Measurements from ENCODE around the gene SHROOM3. TPM values are rescaled to one million over a fixed set of nuclear protein-coding genes. Genes with fewer than 3 reads are reported as not detected.
"Not testable (repeated sequence)": the region's sequence is repeated elsewhere in the genome, so short reads cannot be mapped to it uniquely, and the experiment has no call there.

The SHROOM3 gene
- polyA plus RNA-seq, 2 of the 4 experiments (the other 2 are of a cell fraction) = 2.8 to 5.1 TPM

GRCh38 chr4:76607266-76607799, 172.3 kb downstream of the SHROOM3 start (continued):
- TF ChIP-seq FOXS1 (CRISPR knock-in tag; IDR thresholded peaks at IDR 0.05) = no peak

DNA sequence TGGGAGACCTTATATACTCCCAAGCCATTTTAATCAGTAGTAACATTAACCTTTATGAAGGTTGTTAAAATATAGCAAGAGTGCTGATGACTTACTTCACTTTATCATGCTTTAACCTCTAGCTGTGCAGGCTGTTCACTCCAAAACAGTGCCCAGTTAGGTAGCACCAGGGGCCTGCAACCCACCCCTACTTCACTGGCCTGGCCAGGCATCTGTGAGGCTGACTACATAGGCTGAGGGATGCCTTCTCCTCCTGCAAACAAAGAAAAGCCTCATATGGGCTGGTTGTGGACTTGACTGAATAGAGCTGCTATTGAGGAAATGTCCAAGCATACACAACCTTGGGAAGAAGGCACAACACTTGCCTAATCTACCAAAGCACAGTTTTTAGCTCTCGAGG, 172.8 kb downstream of the SHROOM3 start:
- no peak for TF ChIP-seq PHF8 (IDR thresholded peaks at IDR 0.05; ENCODE audit: borderline replicate concordance, low read depth)
- no peak for TF ChIP-seq TFCP2L1 (CRISPR knock-in tag; IDR thresholded peaks at IDR 0.05)
- TF ChIP-seq FOSB (CRISPR knock-in tag; IDR thresholded peaks at IDR 0.05) = no peak
- no peak for TF ChIP-seq EHMT2 (IDR thresholded peaks at IDR 0.05; ENCODE audit: low read depth)
- TF ChIP-seq HEYL (CRISPR knock-in tag; IDR thresholded peaks at IDR 0.05) = no peak
- no peak for TF ChIP-seq POLR2AphosphoS2 (conservative IDR thresholded peaks at IDR 0.05; ENCODE audit: low read length)
- TF ChIP-seq MYC (IDR thresholded peaks at IDR 0.05; ENCODE audit: borderline replicate concordance, low read length) = no peak
- TF ChIP-seq SREBF2 (IDR thresholded peaks at IDR 0.05) = no peak
- TF ChIP-seq ESRRA (IDR thresholded peaks at IDR 0.05; ENCODE audit: borderline replicate concordance, low read length) = no peak
- TF ChIP-seq HOXB5 (CRISPR knock-in tag; IDR thresholded peaks at IDR 0.05) = no peak
- no peak for TF ChIP-seq CHD4 (IDR thresholded peaks at IDR 0.05; ENCODE audit: borderline replicate concordance)
- no peak for TF ChIP-seq ZC3H11A (IDR thresholded peaks at IDR 0.05)
- TF ChIP-seq MAX (IDR thresholded peaks at IDR 0.05) = no peak
- no peak for TF ChIP-seq NFE2L2 (conservative IDR thresholded peaks at IDR 0.05; ENCODE audit: low read length)
- TF ChIP-seq PBX3 (IDR thresholded peaks at IDR 0.05) = no peak
- no peak for TF ChIP-seq TP53 (CRISPR knock-in tag; IDR thresholded peaks at IDR 0.05)
- no peak for TF ChIP-seq RCOR1 (IDR thresholded peaks at IDR 0.05; ENCODE audit: low read depth, low read length)
- no peak for TF ChIP-seq SMC3 (IDR thresholded peaks at IDR 0.05)
- no peak for TF ChIP-seq CBX2 (IDR thresholded peaks at IDR 0.05; ENCODE audit: borderline replicate concordance, low read depth)
- Histone ChIP-seq H3K4me1 (peaks cover 19% of the 10 kb centered on the region; the same call in 2 of the 3 replicates), H3K4me3 (no peak overlapping the region), H3K4me2 (no peak overlapping the region), H3K27ac (no peak overlapping the region), H3K9me3 (no peaks in the 10 kb centered on the region)
- FAIRE-seq = no peak
- 67% methylated on average over 1 of the region's 1 CpG for WGBS (ENCODE audit: missing lambda C conversion rate)
- no peak for DNase-seq (ENCODE audit: low read depth in 1 of 2, low spot score in 1 of 2)
- ATAC-seq = no peak
- ChIA-PET POLR2A (no interaction called here), CTCF (interaction anchor here (1.0 kb wide), 1 partner anchor 22 kb away, joined by 3 read pairs; no protein-coding TSS in a partner anchor)

DNA sequence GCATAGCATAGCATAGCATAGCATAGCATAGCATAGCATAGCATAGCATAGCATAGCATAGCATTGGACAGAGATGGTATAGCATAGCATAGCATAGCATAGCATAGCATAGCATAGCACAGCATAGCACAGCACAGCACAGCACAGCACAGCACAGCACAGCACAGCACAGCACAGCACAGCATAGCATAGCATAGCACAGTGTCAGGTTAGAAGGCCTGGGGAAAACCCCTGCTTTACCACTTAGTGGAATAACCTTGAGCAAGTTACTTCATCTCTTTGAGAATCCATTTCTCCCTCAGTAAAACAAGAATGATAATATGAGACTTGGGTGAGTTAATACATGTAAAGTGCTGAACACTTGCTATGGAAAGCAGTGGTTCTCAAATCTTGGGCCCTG, 173.5 kb downstream of the SHROOM3 start:
- H3K9me3 ChIP-seq; FAIRE-seq; ATAC-seq; POLR2A ChIA-PET; H3K27ac ChIP-seq; H3K4me2 ChIP-seq; DNase-seq (ENCODE audit: low read depth in 1 of 2, low spot score in 1 of 2); H3K4me3 ChIP-seq: not testable (repeated sequence)
- CTCF ChIA-PET = interaction anchor here (1.0 kb wide), 1 partner anchor 22 kb away, joined by 3 read pairs; no protein-coding TSS in a partner anchor
- peaks cover 19% of the 10 kb centered on the region; the same call in 2 of the 3 replicates for H3K4me1 ChIP-seq

DNA sequence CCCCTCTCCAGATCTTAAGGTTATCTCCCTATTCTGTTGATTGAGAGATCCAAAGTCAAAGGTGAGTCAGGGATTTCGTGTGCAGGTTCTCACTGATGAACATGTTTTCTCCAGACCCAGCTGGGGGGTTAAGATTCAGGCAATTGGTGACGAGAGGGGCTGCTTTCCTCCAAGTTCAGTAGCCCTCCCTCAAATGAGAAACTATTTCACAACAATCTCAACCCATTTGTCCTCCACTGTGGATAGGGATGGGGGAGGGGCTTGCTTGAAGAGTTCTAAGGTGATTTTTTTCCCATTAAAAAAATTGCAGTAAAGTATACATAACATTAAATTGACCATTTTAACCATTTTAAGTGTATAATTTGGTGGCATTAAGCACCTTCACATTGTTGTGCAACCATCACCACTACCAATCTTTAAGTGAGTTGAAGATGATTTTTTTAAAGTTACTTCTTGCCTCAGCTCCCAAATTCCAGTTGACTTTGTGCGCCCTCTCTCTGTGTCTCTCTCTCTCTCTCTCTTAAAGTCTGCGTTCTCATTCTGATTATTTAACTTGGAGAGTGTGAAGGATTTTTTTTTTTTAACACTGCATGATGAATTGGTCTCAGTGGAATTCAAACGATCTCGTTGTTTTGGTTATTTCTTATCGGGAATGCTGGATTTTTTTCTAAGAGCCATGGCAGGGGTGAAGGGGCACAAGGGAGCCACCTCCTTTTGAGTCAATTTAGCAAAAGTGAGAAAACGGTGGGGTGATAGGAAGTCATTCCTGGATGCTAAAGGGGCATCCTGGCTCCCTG, 175.9 kb downstream of the SHROOM3 start:
- FAIRE-seq = no peak
- DNase-seq (ENCODE audit: low read depth in 1 of 2, low spot score in 1 of 2) = no peak
- ChIA-PET POLR2A (no interaction called here), CTCF (no interaction called here)
- Histone ChIP-seq H3K4me2 (peak overlapping the region; percentile 72), H3K9me3 (no peaks in the 10 kb centered on the region), H3K4me3 (0 out of 3 replicates have a peak overlapping the region, but pooled peaks have one; percentile 16), H3K4me1 (peaks cover 19% of the 10 kb centered on the region; the same call in 2 of the 3 replicates), H3K27ac (peak overlapping the region; percentile 61 to 68)
- peak in 1 of 2 experiments; percentile 27; a peak in 1 of 6 replicates for ATAC-seq
- 50% methylated on average over 8 of the region's 8 CpGs for WGBS (ENCODE audit: missing lambda C conversion rate)
- no peak for TF ChIP-seq HDAC2 (IDR thresholded peaks at IDR 0.05)
- 0 out of 5 replicates have a peak, but pooled peaks of 1 of the 2 experiments have one; percentile 12 for TF ChIP-seq RAD21 (conservative IDR thresholded peaks at IDR 0.05 in 1 of 2, IDR thresholded peaks at IDR 0.05 in 1 of 2)
